SK-N-MC (cell line): ENCODE data around the gene SULT1C2.
"Not testable (repeated sequence)": the region's sequence is repeated elsewhere in the genome, so short reads cannot be mapped to it uniquely, and the experiment has no call there.

ENCODE experiments used
- DNase-seq: peaks from one replicate; pipeline ENCODE4 v3.0.0-alpha.2; 2011; ENCODE audit warnings: low read depth, low spot score
- H3K27ac ChIP-seq: fragments of 200-600 bp; sonication (generic); 2 replicates; pipeline ENCODE4 v1.5.1; 2016; ENCODE audit warnings: mixed run types
- H3K36me3 ChIP-seq: fragments of 200-600 bp; sonication (generic); 2 replicates; pipeline ENCODE4 v1.6.1; 2017; ENCODE audit warnings: antibody characterized with exemption, low read length, mixed read lengths; ENCODE audit not compliant: insufficient read depth
- H3K4me3 ChIP-seq: fragments of 200-600 bp; sonication (generic); 2 replicates; pipeline ENCODE4 v1.5.1; 2016
- H3K9ac ChIP-seq: fragments of 200-600 bp; sonication (generic); 2 replicates; pipeline ENCODE4 v1.8.0; 2017; ENCODE audit warnings: mixed run types, mixed read lengths; ENCODE audit not compliant: insufficient read length
- H3K9me3 ChIP-seq: fragments of 200-600 bp; sonication (generic); 2 replicates; pipeline ENCODE4 v1.6.1; 2017; ENCODE audit warnings: low read depth, mild to moderate bottlenecking, antibody characterized with exemption, low read length, moderate library complexity, mixed read lengths
- EZH2 ChIP-seq: fragments of 200-600 bp; sonication (generic); IDR thresholded peaks from one replicate; pipeline ENCODE4 v1.6.1; 2017; ENCODE audit warnings: antibody characterized with exemption
- FOXP2 ChIP-seq: optimal IDR thresholded peaks from 2 replicates; pipeline ENCODE3; 2011; ENCODE audit warnings: mild to moderate bottlenecking, moderate library complexity; ENCODE audit not compliant: insufficient read depth; ENCODE audit errors: extremely low read length, control extremely low read depth
- POLR2AphosphoS5 ChIP-seq: IDR thresholded peaks from 2 replicates; pipeline ENCODE4 v1.6.1; 2012; ENCODE audit warnings: mild to moderate bottlenecking, low read depth, low read length, borderline replicate concordance

SULT1C2 gene

GRCh38 chr2:108278631-108279030 lies 10.1 kb upstream of the SULT1C2 start:
- Histone ChIP-seq H3K9ac (no peak overlapping the region), H3K27ac (no peak overlapping the region), H3K36me3 (no peaks in the 10 kb centered on the region), H3K4me3 (no peak overlapping the region), H3K9me3 (no peaks in the 10 kb centered on the region)
- TF ChIP-seq FOXP2 (no peak), EZH2 (no peak), POLR2AphosphoS5 (no peak)
- no peak for DNase-seq

GRCh38 chr2:108279468-108279867 lies 9.2 kb upstream of the SULT1C2 start:
- DNase-seq: no peak
- Histone ChIP-seq H3K4me3 (no peak overlapping the region), H3K27ac (no peak overlapping the region), H3K36me3 (no peaks in the 10 kb centered on the region), H3K9ac (no peak overlapping the region), H3K9me3 (no peaks in the 10 kb centered on the region)
- TF ChIP-seq POLR2AphosphoS5 (no peak), EZH2 (no peak), FOXP2 (no peak)

GRCh38 chr2:108280466-108280865 lies 8.2 kb upstream of the SULT1C2 start:
- H3K9me3 ChIP-seq: no peaks in the 10 kb centered on the region
- no peak overlapping the region for H3K9ac ChIP-seq
- no peaks in the 10 kb centered on the region for H3K36me3 ChIP-seq
- no peak for TF ChIP-seq POLR2AphosphoS5
- no peak overlapping the region for H3K27ac ChIP-seq
- H3K4me3 ChIP-seq: no peak overlapping the region
- no peak for DNase-seq

- H3K4me3 ChIP-seq, H3K27ac ChIP-seq, DNase-seq, H3K36me3 ChIP-seq, H3K9me3 ChIP-seq, H3K9ac ChIP-seq: not testable (repeated sequence)
Observed at GRCh38 chr2:108284566-108284965, 4.1 kb upstream of the SULT1C2 start.

- H3K9ac ChIP-seq: no peak overlapping the region
- no peaks in the 10 kb centered on the region for H3K9me3 ChIP-seq
- DNase-seq: no peak
- H3K27ac ChIP-seq: no peak overlapping the region
- TF ChIP-seq FOXP2 (no peak), EZH2 (no peak), POLR2AphosphoS5 (no peak)
- H3K36me3 ChIP-seq: no peaks in the 10 kb centered on the region
- H3K4me3 ChIP-seq: no peak overlapping the region
Observed at GRCh38 chr2:108285616-108286015, 3.1 kb upstream of the SULT1C2 start.

GRCh38 chr2:108287169-108287568 lies 1.5 kb upstream of the SULT1C2 start:
- Histone ChIP-seq H3K27ac (no peak overlapping the region), H3K4me3 (no peak overlapping the region), H3K36me3 (no peaks in the 10 kb centered on the region), H3K9ac (no peak overlapping the region), H3K9me3 (no peaks in the 10 kb centered on the region)
- TF ChIP-seq EZH2 (no peak), POLR2AphosphoS5 (no peak), FOXP2 (no peak)
- no peak for DNase-seq

GRCh38 chr2:108293850-108294249 lies 5.2 kb downstream of the SULT1C2 start:
- H3K9ac ChIP-seq: no peak overlapping the region
- H3K36me3 ChIP-seq: no peaks in the 10 kb centered on the region
- TF ChIP-seq POLR2AphosphoS5: no peak
- TF ChIP-seq EZH2: no peak
- TF ChIP-seq FOXP2: no peak
- H3K27ac ChIP-seq: no peak overlapping the region
- no peak for DNase-seq
- no peak overlapping the region for H3K4me3 ChIP-seq
- no peaks in the 10 kb centered on the region for H3K9me3 ChIP-seq

GRCh38 chr2:108297436-108298141 lies 8.9 kb downstream of the SULT1C2 start:
- Histone ChIP-seq H3K36me3 (no peaks in the 10 kb centered on the region), H3K9ac (no peak overlapping the region), H3K27ac (no peak overlapping the region), H3K9me3 (no peaks in the 10 kb centered on the region), H3K4me3 (no peak overlapping the region)
- TF ChIP-seq POLR2AphosphoS5 (no peak), FOXP2 (no peak), EZH2 (no peak)
- no peak for DNase-seq

GRCh38 chr2:108301558-108301957 lies 12.9 kb downstream of the SULT1C2 start:
- Histone ChIP-seq H3K4me3 (no peak overlapping the region), H3K36me3 (no peaks in the 10 kb centered on the region), H3K9me3 (no peaks in the 10 kb centered on the region), H3K9ac (no peak overlapping the region), H3K27ac (no peak overlapping the region)
- no peak for DNase-seq
- no peak for TF ChIP-seq EZH2
- TF ChIP-seq FOXP2: no peak
- no peak for TF ChIP-seq POLR2AphosphoS5

- H3K4me3 ChIP-seq: no peak overlapping the region
- H3K36me3 ChIP-seq: no peaks in the 10 kb centered on the region
- H3K9me3 ChIP-seq: no peaks in the 10 kb centered on the region
- H3K9ac ChIP-seq: no peak overlapping the region
- no peak overlapping the region for H3K27ac ChIP-seq
- no peak for TF ChIP-seq POLR2AphosphoS5
- no peak for TF ChIP-seq FOXP2
- no peak for TF ChIP-seq EZH2
- no peak for DNase-seq
Observed at GRCh38 chr2:108304975-108305374, 16.3 kb downstream of the SULT1C2 start.
